ENCODE results near the gene CEACAM1.
"Not testable (repeated sequence)": the region's sequence is repeated elsewhere in the genome, so short reads cannot be mapped to it uniquely, and the experiment has no call there.

Gene CEACAM1

GRCh38 chr19:42511340-42511739 is 16.9 kb downstream of the CEACAM1 start:
- TF ChIP-seq ZNF274 (IDR thresholded peaks at IDR 0.05; ENCODE audit: low read depth, low read length) (no peak), SUZ12 (IDR thresholded peaks at IDR 0.05; ENCODE audit: extremely low read depth, insufficient read depth, insufficient read length) (no peak), YY1 (IDR thresholded peaks at IDR 0.05; ENCODE audit: insufficient read depth, insufficient read length) (no peak)
- no peaks in the 10 kb centered on the region for H3K27me3 ChIP-seq (ENCODE audit: insufficient read depth, insufficient read length)
- H3K9ac ChIP-seq (ENCODE audit: insufficient read length, low read depth), result no peak overlapping the region
- H3K36me3 ChIP-seq (ENCODE audit: insufficient read depth, insufficient read length, low read length), result no peaks in the 10 kb centered on the region
- H3K9me3 ChIP-seq (ENCODE audit: insufficient read depth, low read length), result no peaks in the 10 kb centered on the region
- no peak for DNase-seq (ENCODE audit: low read depth, low spot score)
- peaks cover 3% of the 10 kb centered on the region for H3K4me1 ChIP-seq (ENCODE audit: insufficient read depth, insufficient read length)
- H3K4me3 ChIP-seq (ENCODE audit: insufficient read length, low read depth), result no peak overlapping the region

GRCh38 chr19:42508892-42509444 is 19.3 kb downstream of the CEACAM1 start:
- no peaks in the 10 kb centered on the region for H3K9me3 ChIP-seq (ENCODE audit: insufficient read depth, low read length)
- H3K36me3 ChIP-seq (ENCODE audit: insufficient read depth, insufficient read length, low read length), result no peaks in the 10 kb centered on the region
- no peak overlapping the region for H3K4me3 ChIP-seq (ENCODE audit: insufficient read length, low read depth)
- TF ChIP-seq YY1 (IDR thresholded peaks at IDR 0.05; ENCODE audit: insufficient read depth, insufficient read length) (no peak), ZNF274 (IDR thresholded peaks at IDR 0.05; ENCODE audit: low read depth, low read length) (no peak), SUZ12 (IDR thresholded peaks at IDR 0.05; ENCODE audit: extremely low read depth, insufficient read depth, insufficient read length) (no peak)
- H3K9ac ChIP-seq (ENCODE audit: insufficient read length, low read depth), result no peak overlapping the region
- peaks cover 5% of the 10 kb centered on the region for H3K4me1 ChIP-seq (ENCODE audit: insufficient read depth, insufficient read length)
- no peak for DNase-seq (ENCODE audit: low read depth, low spot score)
- no peaks in the 10 kb centered on the region for H3K27me3 ChIP-seq (ENCODE audit: insufficient read depth, insufficient read length)

- DNase-seq (ENCODE audit: low read depth, low spot score), result no peak
- no peak overlapping the region for H3K4me3 ChIP-seq (ENCODE audit: insufficient read length, low read depth)
- H3K27me3 ChIP-seq (ENCODE audit: insufficient read depth, insufficient read length), result no peaks in the 10 kb centered on the region
- no peaks in the 10 kb centered on the region for H3K9me3 ChIP-seq (ENCODE audit: insufficient read depth, low read length)
- no peaks in the 10 kb centered on the region for H3K36me3 ChIP-seq (ENCODE audit: insufficient read depth, insufficient read length, low read length)
- peaks cover 2% of the 10 kb centered on the region for H3K4me1 ChIP-seq (ENCODE audit: insufficient read depth, insufficient read length)
- TF ChIP-seq SUZ12 (IDR thresholded peaks at IDR 0.05; ENCODE audit: extremely low read depth, insufficient read depth, insufficient read length), result no peak
- TF ChIP-seq ZNF274 (IDR thresholded peaks at IDR 0.05; ENCODE audit: low read depth, low read length), result no peak
- TF ChIP-seq YY1 (IDR thresholded peaks at IDR 0.05; ENCODE audit: insufficient read depth, insufficient read length), result no peak
- H3K9ac ChIP-seq (ENCODE audit: insufficient read length, low read depth), result no peak overlapping the region
Observed at GRCh38 chr19:42505066-42505465, 23.2 kb downstream of the CEACAM1 start.

GRCh38 chr19:42501733-42502132 is 26.5 kb downstream of the CEACAM1 start:
- H3K4me3 ChIP-seq (ENCODE audit: insufficient read length, low read depth), result no peak overlapping the region
- no peaks in the 10 kb centered on the region for H3K27me3 ChIP-seq (ENCODE audit: insufficient read depth, insufficient read length)
- H3K4me1 ChIP-seq (ENCODE audit: insufficient read depth, insufficient read length), result peaks cover 2% of the 10 kb centered on the region
- no peaks in the 10 kb centered on the region for H3K36me3 ChIP-seq (ENCODE audit: insufficient read depth, insufficient read length, low read length)
- no peaks in the 10 kb centered on the region for H3K9me3 ChIP-seq (ENCODE audit: insufficient read depth, low read length)
- H3K9ac ChIP-seq (ENCODE audit: insufficient read length, low read depth), result no peak overlapping the region
- DNase-seq (ENCODE audit: low read depth, low spot score), result no peak
- TF ChIP-seq YY1 (IDR thresholded peaks at IDR 0.05; ENCODE audit: insufficient read depth, insufficient read length) (no peak), SUZ12 (IDR thresholded peaks at IDR 0.05; ENCODE audit: extremely low read depth, insufficient read depth, insufficient read length) (no peak), ZNF274 (IDR thresholded peaks at IDR 0.05; ENCODE audit: low read depth, low read length) (no peak)

GRCh38 chr19:42501243-42501642 is 27.0 kb downstream of the CEACAM1 start:
- H3K9me3 ChIP-seq (ENCODE audit: insufficient read depth, low read length); DNase-seq (ENCODE audit: low read depth, low spot score): not testable (repeated sequence)

GRCh38 chr19:42498169-42498757 is 30.0 kb downstream of the CEACAM1 start:
- H3K36me3 ChIP-seq (ENCODE audit: insufficient read depth, insufficient read length, low read length), result no peaks in the 10 kb centered on the region
- TF ChIP-seq YY1 (IDR thresholded peaks at IDR 0.05; ENCODE audit: insufficient read depth, insufficient read length) (no peak), SUZ12 (IDR thresholded peaks at IDR 0.05; ENCODE audit: extremely low read depth, insufficient read depth, insufficient read length) (no peak), ZNF274 (IDR thresholded peaks at IDR 0.05; ENCODE audit: low read depth, low read length) (no peak)
- H3K27me3 ChIP-seq (ENCODE audit: insufficient read depth, insufficient read length), result no peaks in the 10 kb centered on the region
- DNase-seq (ENCODE audit: low read depth, low spot score), result no peak
- H3K4me1 ChIP-seq (ENCODE audit: insufficient read depth, insufficient read length), result no peaks in the 10 kb centered on the region
- H3K9ac ChIP-seq (ENCODE audit: insufficient read length, low read depth), result no peak overlapping the region
- H3K4me3 ChIP-seq (ENCODE audit: insufficient read length, low read depth), result no peak overlapping the region
- H3K9me3 ChIP-seq (ENCODE audit: insufficient read depth, low read length), result no peaks in the 10 kb centered on the region

More at GRCh38 chr19:42501243-42501642, 27.0 kb downstream of the CEACAM1 start:
- not testable (repeated sequence) for H3K36me3 ChIP-seq (ENCODE audit: insufficient read depth, insufficient read length, low read length); H3K4me3 ChIP-seq (ENCODE audit: insufficient read length, low read depth); H3K9ac ChIP-seq (ENCODE audit: insufficient read length, low read depth); H3K27me3 ChIP-seq (ENCODE audit: insufficient read depth, insufficient read length); H3K4me1 ChIP-seq (ENCODE audit: insufficient read depth, insufficient read length)

DNA sequence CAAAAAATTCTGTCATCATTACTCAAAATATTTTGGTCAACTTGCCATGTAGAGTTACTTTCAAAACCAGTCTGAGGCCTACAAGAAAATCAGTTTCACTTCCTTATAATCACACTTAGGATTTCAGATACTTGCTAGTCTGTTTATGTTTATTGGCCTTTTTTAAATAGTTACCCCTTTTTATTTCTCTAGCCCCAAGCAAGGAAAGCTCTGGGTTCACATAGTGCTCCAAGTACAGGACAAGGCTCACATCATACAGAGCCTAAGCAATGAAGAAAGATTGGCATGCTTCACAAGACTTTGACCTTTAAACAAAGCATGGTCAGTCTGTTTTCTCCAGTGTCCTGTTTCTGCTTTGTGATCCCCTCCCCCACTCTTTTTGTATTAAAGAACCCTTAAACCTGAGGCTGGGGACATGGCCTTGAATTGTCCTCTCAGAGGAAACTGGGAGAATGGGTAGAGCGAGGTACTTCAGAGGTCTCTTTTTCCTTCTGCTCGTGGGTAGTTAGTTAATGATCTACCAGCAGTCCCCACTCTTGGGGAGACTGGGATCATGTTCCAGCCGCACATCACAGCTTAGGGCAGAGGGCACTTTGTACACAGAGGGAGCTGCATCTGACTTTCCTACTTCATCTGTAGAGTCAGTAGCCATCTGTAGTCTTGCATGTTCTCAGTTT is 30.7 kb downstream of the CEACAM1 start:
- Histone ChIP-seq H3K4me1 (ENCODE audit: insufficient read depth, insufficient read length) (no peaks in the 10 kb centered on the region), H3K27me3 (ENCODE audit: insufficient read depth, insufficient read length) (no peaks in the 10 kb centered on the region), H3K9me3 (ENCODE audit: insufficient read depth, low read length) (no peaks in the 10 kb centered on the region), H3K36me3 (ENCODE audit: insufficient read depth, insufficient read length, low read length) (no peaks in the 10 kb centered on the region), H3K9ac (ENCODE audit: insufficient read length, low read depth) (no peak overlapping the region), H3K4me3 (ENCODE audit: insufficient read length, low read depth) (no peak overlapping the region)
- TF ChIP-seq YY1 (IDR thresholded peaks at IDR 0.05; ENCODE audit: insufficient read depth, insufficient read length) (no peak), SUZ12 (IDR thresholded peaks at IDR 0.05; ENCODE audit: extremely low read depth, insufficient read depth, insufficient read length) (no peak), ZNF274 (IDR thresholded peaks at IDR 0.05; ENCODE audit: low read depth, low read length) (no peak)
- DNase-seq (ENCODE audit: low read depth, low spot score), result no peak

Data from NT2/D1 (cell line).